GM21786 (cell line): Measurements from ENCODE around the gene PCBP3.
"Not testable (repeated sequence)": the region's sequence is repeated elsewhere in the genome, so short reads cannot be mapped to it uniquely, and the experiment has no call there.

ENCODE experiments used
- ATAC-seq: cut with Tn5 transposase; IDR thresholded peaks from one replicate; pipeline ENCODE4 v1.9.1; 2021; ENCODE audit not compliant: unreplicated experiment

PCBP3 gene

DNA sequence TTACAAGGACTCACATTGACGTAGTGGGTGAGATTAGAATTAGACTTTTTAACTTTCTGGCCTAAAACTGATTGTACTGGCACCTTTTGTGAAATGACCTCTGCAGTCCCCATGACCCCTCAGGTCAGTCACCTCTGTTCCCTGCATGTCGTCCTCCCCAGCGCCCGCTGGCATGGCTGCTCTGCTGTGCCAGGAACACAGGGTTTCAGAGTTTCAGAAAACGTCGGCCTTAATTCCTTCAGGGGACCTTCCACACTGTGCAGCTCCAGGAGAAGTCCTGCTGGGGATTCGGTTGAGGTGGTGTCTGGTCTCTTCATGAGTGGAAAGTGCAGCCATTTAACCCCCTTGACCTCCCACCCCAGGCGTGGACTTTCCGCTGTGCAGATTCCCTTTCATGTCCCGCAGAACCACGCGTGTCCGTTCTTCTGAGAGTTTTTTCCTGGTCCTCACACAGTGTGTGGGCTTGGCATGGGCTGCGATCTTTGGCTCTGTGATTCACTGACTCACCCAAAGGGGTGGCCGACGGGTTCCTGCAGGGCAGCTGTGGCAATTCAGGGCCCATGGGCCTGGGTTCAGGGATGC is 179.7 kb downstream of the PCBP3 start:
- no peak for ATAC-seq

DNA sequence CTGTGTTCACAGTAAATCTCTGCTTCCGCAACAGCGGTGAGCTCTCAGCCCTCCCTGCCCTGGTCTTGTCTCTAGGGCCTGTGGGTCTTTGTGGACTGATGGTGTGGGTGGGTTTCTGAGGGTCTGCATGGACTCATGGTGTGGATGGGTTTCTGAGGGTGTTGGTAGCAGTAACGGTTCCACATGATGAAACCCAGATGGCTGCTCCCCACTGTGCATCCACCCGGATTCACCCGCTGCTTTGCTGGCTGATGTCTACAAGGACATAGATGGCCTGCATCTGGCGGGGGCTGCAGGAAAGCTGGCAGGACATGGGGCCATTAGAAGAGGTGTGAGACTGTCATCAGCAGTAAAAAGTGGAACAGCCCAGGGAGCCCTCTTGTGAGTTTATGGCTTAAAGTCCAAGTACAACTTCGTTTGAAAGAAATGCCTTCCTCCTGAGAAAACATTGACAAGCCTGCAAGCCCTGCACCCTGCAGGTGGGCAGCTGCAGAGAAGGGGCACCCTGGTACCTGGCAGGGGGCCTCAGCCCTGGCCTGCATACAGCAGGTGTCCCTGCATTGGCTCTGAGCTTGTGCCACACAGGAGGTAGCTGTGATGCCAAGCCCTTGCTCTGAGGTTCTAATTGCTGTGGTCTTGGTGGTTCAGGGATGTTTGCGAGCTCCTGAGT is 181.2 kb downstream of the PCBP3 start:
- no peak for ATAC-seq

DNA sequence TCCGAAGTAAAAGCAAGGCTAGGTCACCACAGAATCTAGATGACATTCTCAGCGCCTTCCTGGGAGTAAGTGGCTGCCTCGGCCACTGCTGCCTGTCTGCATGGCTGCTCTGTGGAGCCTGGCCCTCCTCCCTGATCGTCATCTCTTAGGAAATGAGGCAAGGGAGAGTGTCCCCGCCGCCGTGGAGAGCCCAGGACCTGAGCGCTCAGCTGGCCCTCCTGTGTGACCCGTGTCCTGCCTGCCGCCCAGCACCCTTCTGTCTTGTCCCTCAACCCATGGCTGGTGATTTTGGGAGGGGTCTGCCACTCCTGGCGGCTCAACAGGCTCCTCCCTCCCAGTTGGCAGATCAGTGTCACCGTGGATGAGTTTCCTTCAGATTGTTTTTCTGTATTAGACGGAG is 181.7 kb downstream of the PCBP3 start:
- ATAC-seq = no peak

DNA sequence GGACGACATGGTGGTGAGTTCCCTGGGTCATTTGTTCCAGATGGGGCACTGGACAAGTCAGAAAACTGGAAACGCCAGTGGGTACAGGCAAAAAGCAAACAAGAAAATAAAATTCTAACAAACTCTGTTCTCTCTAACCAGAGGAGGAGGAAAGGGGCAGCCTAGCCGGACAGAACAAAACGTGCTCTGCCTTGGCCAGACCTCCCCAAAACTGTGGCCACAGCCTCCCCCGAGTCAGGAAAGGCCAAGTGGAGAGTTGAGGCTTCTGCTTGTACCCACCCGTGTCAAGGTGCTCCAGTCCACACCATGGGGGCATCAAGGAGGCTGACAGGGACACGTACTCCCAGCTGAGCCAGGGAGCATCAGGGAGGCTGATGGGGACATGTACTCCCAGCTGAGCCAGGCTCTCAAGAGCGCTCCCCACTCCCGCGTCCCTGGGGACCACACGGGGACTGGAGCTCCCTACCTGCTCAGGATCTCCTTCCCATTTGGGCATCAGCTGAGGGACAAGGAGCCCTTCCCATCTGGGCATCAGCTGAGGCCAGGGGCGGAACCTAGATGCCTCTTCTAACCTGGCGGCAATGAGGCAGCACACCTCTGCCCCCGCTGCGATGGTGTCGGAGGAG is 183.3 kb downstream of the PCBP3 start:
- ATAC-seq = no peak

DNA sequence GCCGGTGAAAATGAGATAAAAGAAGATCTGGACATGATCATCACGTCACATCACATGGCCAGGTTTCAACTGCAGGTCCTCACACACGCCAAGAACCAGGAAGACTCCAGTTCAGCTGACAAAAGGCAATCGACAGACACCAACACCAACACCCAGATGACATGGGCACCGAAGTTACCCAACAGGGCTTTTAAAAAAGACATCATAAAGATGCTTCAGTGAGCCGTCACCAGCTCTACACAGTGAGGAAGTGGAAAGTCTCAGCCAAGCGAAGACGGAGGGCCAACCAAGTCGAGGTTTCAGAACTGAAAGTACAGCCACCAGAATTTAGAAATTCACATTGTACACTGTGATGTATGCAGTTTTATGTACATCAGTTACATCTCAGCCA is 183.8 kb downstream of the PCBP3 start:
- ATAC-seq = no peak

DNA sequence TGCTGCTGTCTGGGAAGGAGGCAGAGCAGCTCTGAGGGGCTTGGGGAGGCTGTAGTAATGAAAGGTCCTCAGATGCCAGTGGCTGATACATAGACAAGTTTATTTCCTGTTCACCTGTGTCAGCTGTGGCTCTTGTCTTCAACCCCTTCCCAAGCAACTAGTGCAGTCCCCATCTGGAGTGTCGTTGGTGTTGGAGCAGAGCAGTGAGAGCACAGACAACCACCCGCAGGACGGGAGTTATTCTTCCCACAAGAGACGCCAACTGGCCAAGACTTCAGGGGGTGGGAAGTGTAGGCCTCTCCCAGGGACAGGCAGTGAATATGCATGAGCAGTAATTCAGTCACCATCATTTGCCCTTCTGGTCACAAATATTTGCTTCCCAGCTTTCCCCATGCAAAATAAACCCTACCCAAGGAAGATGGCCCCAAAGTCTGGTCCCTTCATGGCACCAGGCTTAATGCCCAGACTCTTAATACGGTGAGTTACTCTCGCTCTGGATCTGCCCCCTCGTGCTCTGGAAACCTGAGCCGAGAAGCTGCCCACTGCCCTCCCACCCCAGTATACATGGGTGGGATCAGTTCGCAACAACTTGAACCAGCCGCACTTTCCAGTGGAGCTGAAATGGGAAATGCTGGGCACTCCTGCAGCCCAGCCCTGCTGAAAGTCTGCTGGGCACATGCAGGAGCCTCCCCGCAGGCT is 184.5 kb downstream of the PCBP3 start:
- ATAC-seq = no peak

DNA sequence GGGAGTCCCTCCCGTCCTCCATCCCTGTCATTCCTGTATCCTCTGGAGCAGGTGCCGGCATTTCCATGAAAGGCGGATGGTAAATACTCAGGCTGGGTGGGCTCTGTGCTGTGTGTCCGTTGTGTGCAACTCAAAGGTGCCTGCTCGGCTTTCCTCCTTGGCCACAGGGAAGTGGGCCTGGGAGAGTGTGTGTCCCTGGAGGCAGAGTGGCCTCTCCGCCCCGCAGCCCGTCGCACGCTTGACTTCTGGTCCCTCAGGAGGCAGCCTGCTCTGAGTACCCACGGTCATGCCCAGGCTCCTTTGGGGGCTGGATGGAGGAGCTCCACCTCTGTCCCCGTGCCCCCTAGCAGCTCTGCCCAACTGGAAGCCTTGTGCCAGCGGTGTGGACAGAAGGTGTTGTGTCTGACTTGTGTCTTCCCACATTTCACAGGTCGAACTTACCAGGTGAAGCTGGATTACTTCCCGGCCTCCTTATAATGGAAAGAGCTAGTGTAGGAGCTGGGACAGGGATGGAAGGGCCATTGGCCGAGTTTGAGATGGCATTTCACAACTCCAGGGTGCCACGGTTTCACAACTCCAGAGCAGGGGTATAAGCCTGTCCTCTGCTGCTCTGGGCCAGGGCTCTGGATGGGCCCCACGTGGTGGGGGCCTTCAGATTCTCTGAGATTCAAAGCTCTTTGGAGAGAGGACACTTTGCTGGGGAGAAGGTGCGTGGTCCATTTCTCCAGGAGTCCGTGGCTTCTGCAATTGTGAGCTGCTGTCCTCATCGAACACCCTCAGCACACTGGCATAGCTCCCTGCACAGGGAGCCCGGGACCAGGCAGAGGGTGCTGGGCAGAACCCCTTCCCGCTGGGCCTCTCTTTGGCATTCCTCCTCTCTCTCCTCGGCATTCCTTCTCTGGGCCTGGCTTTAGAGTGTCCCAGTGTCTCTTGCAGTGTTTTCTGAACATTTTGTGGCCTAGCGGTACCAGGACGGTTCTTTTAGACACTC is 185.3 kb downstream of the PCBP3 start:
- ATAC-seq = no peak

DNA sequence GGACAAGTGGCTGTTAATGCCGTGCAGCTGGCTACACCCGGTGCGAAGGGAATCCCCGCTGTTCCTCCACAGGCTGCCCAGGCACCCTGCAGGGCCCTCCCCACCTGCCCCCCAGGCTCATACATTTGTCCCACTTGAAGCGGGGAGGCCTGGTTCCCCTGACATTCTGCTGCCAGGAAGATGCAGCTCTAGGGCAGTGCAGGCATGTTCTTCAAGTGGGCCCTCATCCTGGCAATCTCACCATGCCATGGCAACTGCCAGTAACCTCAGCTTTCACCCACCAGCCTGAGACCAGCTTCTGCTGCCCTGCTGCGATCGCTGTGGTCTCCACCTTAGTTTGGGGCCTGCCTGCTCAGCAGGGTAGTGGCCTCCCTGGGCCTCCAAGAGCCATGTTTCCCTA is 186.1 kb downstream of the PCBP3 start:
- ATAC-seq = no peak

DNA sequence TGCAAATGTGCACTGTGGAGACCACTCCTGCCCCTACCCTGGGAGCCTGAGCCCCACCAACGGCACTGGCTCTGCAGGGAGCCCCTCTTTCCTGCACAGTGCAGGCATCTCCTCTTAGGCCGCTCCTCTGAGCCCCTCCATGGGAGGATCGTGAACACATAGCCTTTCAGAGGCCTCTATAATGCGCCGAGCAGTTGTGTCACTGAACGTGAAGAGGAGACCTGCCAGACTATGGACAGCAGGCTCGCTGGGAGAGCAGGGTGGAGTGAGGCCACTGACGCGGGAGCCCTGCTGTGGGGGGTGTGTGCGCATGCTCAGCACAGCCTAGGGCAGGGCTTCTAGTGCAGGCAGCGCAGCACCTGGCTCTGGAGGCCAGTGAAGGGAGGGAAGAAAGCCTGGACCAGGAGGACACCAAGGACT is 186.7 kb downstream of the PCBP3 start:
- no peak for ATAC-seq

DNA sequence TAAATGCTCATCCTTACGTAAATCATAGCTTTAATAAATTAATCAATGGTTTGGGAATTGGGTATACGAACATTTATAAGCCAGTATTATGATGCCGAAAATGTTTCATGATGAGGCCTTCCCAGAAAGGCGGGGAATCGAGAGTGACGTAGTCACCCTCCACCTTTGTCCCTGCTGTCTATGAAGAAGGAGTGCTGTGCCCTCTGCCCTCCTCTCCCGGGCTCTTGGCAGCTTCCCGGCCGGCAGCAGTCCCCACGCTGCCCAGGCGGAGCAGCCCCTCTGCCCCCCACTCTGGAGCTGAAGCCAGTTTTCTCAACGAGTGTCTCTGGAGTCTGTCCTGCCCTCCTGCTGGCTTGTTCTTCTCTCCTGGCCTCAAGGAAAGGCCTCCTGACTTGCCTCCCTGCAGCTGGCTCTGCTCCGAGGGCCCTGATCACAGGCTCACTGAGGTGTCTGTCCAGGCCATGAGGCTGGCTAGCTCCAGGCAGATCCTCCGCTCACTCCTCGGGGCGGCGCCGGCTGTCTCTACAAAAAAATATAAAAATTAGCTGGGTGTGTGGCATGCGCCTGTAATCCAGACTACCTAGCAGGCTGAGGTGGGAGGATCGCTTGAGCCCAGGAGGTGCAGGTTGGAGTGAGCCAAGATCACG is 187.3 kb downstream of the PCBP3 start:
- ATAC-seq = no peak

DNA sequence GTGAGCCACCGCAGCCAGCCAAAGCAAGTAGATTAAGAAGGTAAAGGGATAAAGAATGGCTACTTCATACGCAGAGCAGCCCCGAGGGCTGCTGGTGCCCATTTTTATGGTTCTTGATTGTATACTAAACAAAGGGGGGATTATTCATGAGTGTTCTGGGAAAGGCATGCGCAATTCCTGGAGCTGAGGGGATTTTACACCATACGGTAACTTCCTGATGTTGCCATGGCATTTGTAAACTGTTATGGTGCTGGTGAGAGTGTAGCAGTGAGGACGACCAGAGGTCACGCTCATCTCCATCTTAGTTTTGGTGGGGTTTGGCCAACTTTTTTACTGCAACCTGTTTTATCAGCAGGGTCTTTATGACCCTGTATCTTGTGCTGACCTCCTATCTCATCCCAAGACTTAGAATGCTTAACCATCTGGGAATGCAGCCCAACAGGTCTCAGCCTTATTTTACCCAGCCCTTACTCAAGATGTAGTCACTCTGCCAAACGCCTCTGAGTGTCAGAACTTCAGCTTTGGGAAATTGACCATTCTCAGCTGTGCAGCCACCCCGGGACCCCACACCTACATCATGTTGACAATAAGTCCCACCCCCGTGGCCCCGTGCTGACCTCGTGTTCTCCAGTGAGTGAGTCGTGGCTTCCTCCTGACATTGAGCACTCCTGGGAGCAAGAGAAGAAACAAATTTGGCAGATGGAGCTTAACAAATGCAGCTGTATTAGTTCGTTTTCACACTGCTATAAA is 188.6 kb downstream of the PCBP3 start:
- no peak for ATAC-seq

DNA sequence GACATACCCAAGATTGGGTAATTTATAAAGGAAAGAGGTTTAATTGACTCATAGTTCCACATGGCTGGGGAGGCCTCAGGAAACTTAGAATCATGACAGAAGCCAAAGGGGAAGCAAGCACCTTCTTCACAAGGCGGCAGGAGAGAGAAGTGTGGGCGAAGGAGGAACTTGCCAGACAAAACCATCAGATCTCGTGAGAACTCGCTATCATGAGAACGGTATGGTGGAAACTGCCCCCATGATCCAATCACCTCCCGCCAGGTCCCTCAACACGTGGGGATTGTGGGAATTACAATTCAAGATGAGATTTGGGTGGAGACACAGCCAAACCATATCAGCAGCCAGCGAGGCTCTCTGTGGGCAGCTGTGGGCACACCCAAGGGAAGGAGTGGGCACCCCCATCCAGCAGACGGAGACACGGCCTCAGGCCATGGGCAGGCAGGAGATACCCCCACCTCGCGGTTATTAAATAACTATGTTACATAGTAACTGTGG is 189.3 kb downstream of the PCBP3 start:
- ATAC-seq = not testable (repeated sequence)

DNA sequence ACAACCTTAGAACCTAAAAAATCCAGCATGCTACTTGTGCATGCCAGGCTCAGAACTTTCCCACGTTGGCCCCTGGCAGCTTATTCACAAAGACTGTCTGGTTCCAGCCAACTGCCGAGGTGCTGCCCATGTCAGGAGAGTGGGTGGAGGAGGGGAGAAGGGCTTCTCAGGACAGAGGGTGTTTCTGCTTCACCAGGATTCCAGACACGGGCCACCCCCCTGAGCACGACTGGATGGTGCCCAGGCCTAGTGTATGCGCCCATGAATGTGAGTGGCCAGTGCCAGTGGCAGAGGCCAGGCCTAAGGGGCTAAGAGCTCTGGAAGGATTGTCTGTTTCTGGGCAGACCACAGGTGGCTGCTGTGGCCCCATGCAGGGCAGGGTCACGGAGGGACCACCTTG is 189.9 kb downstream of the PCBP3 start:
- no peak for ATAC-seq

DNA sequence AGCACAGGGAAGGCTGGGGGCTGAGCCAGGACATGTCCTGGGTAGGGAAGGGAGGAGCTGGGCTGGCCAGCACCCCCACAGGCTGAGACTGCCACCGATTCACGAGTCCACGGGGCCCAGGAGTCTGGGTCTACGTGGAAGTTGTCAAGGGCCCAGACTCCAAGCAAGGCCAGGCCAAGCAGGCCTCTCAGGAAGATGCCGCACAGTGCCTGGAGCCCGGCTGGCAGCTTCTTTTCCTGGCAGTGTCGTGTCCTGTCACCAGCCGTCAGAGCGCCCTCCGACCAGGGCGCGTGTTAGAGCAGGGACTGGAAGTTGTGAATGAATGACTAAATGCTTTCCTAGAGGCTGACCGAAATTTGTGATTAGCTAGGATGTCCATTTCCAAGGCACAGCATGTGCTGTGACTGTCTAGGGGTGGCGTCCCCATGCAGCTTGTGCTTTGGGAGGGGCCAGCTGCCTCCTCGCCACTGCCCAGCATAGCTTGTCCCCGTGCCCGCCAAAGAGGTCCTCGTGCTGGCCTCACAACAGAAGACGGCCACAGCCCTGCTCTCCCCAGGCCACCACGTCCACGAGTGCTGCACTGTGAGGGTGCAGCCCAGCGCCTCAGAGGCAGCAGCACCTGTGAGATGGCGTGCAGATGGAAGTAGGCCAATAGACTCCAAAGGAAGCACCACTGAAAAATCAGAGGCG is 190.6 kb downstream of the PCBP3 start:
- ATAC-seq = no peak

DNA sequence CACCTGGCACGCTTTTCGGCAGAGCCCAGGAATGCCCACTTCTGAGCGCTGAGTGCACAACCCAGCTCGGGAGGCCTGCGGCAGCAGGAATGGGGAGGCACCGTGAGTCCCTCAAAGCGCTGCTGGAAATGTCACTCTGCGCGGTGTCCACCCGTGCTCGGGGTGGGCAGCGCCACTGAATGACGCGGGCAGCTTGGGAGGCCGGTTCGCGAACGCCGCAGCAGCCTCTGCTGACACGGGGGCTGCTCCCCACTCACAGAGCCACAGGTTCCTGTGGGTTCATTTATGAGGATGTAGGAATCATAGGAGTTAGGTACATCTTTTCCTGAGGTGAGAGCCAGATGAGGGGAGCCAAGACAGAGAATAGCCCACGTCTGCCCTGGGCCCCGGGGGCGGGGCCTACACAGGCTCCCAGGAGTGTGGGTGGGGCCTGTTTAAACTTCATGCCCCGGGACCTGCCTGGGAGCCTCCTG is 191.3 kb downstream of the PCBP3 start:
- no peak for ATAC-seq

DNA sequence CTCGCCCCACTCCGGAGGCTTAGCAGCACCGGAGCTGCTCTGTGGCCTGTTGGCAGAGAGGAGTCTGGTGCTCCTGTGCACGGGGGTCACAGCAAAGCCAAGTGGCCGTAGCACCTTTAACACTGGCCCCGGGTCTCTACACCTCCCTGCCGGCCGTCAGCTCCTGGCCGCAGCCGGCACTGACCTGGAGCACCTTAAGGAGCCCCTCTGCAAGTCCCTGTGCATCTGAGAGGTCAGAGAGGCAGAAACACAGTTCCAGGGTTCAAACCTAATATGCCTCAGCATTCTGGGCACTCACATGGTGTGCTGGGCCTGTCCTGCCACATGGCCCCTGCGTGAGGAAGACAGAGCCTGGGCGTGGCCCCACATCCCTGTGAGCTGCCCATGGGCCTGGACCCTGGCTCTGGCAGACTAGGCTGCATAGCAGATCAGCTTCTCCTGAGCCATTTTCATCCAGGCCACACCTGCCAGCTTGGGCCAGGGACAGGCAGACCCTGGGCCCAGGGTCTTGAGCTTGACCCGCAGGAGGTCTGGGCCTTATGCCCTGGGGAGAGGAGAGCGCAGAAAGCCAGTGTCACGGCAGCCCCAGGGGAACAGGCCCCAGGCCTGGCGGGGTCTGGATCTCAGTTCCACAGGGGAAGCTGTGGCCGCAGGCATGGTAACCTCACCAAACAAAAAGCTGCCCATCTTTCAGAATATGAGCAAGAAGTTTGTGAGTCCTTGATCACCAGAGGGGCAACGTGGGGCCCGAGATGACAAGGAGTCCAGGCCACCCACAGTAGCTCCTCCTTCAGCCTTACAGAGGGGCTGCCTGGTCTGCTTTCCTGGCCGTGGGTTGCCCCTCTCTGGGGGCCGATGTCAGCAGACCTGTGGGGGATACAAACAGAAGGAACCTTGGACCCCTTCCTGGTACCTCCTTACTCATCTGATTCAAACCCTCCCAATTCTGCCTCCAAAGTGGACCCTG is 192.1 kb downstream of the PCBP3 start:
- no peak for ATAC-seq

DNA sequence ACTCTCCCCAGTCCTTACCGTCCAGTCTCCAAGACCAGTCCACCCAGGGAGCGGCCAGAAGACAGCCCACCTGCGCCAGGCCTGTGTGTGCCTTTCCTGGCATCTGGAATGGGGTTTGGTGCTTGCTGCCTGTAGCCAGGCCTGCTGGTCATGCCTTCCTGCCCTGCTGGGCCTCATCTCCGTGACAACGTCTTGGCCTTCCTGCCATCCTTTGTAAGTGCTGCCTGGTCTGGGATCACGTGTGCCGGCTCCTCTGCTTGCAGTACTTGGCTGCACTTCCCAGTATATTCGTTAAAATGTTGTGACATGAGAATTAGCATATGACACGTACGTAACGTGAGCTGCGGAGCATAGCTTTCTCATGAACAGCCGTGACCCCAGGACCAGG is 192.7 kb downstream of the PCBP3 start:
- ATAC-seq = no peak
